MM.1S (cell line): ENCODE results near the gene SYCE1L.

ENCODE experiments used
- EZH2 ChIP-seq: fragments of 300-600 bp; sonication (generic); optimal IDR thresholded peaks from 2 replicates; pipeline ENCODE3; 2017; ENCODE audit warnings: low read depth, mild to moderate bottlenecking, antibody characterized with exemption, low read length, mixed read lengths
- TF ChIP-seq, protein P1 (sequence below): fragments of 300-600 bp; sonication (generic); IDR thresholded peaks from 2 replicates; pipeline ENCODE4 v1.5.1; 2016; ENCODE audit warnings: antibody characterized with exemption, low read length, mixed read lengths

DNA sequence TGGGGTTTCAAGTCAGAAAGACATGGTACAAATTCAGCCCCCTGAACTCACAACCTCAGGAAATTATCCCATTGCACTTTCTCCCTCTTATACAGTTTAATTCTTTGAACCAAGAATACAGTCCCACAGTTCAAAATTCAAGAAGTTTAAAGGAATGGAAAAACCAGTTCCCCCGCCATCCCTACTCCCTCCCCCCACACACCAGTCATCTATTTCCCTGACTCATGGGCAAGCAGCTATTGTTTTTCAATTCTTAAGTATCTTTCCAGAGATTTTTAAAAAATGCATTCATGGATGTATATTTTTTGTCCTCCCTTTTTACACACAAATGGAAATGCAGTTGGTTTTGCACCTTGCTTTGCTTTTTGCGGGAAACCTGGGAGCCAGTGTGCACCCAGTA, 7.3 kb downstream of the SYCE1L start:
- TF ChIP-seq, protein P1, sequence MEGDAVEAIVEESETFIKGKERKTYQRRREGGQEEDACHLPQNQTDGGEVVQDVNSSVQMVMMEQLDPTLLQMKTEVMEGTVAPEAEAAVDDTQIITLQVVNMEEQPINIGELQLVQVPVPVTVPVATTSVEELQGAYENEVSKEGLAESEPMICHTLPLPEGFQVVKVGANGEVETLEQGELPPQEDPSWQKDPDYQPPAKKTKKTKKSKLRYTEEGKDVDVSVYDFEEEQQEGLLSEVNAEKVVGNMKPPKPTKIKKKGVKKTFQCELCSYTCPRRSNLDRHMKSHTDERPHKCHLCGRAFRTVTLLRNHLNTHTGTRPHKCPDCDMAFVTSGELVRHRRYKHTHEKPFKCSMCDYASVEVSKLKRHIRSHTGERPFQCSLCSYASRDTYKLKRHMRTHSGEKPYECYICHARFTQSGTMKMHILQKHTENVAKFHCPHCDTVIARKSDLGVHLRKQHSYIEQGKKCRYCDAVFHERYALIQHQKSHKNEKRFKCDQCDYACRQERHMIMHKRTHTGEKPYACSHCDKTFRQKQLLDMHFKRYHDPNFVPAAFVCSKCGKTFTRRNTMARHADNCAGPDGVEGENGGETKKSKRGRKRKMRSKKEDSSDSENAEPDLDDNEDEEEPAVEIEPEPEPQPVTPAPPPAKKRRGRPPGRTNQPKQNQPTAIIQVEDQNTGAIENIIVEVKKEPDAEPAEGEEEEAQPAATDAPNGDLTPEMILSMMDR: no peak
- TF ChIP-seq EZH2: no peak
